ENCODE results near the gene STK38L. TPM values are rescaled to one million over a fixed set of nuclear protein-coding genes. Genes with fewer than 3 reads are reported as not detected.

The STK38L gene
- total and polyA plus RNA-seq, 2 experiments from 2014 or later, result 20.3 to 30.0 TPM

GRCh38 chr12:27246141-27246540 is 2.1 kb downstream of the STK38L start:
- no peak for DNase-seq (ENCODE audit: low read depth in 1 of 2, low spot score in 1 of 2)
- Histone ChIP-seq H3K9me3 (ENCODE audit: low read depth) (no peaks in the 10 kb centered on the region), H3K27me3 (no peaks in the 10 kb centered on the region), H3K4me1 (ENCODE audit: low read depth) (peaks cover 10% of the 10 kb centered on the region), H3K27ac (no peak overlapping the region), H3K4me3 (peak overlapping the region; percentile 49), H3K36me3 (no peaks in the 10 kb centered on the region)
- TF ChIP-seq CTCF (IDR thresholded peaks at IDR 0.05; ENCODE audit: low read depth, low read length), result no peak

- Histone ChIP-seq H3K36me3 (no peaks in the 10 kb centered on the region), H3K9me3 (ENCODE audit: low read depth) (no peaks in the 10 kb centered on the region), H3K27me3 (no peaks in the 10 kb centered on the region), H3K27ac (no peak overlapping the region), H3K4me1 (ENCODE audit: low read depth) (peaks cover 10% of the 10 kb centered on the region), H3K4me3 (no peak overlapping the region)
- TF ChIP-seq CTCF (IDR thresholded peaks at IDR 0.05; ENCODE audit: low read depth, low read length), result no peak
- no peak for DNase-seq (ENCODE audit: low read depth in 1 of 2, low spot score in 1 of 2)
Measured at GRCh38 chr12:27246774-27247173, 2.7 kb downstream of the STK38L start.

GRCh38 chr12:27252934-27253333 is 8.8 kb downstream of the STK38L start:
- Histone ChIP-seq H3K27ac (no peak overlapping the region), H3K27me3 (no peaks in the 10 kb centered on the region), H3K4me1 (ENCODE audit: low read depth) (no peaks in the 10 kb centered on the region), H3K9me3 (ENCODE audit: low read depth) (no peaks in the 10 kb centered on the region), H3K4me3 (no peak overlapping the region), H3K36me3 (no peaks in the 10 kb centered on the region)
- no peak for DNase-seq (ENCODE audit: low read depth in 1 of 2, low spot score in 1 of 2)
- TF ChIP-seq CTCF (IDR thresholded peaks at IDR 0.05; ENCODE audit: low read depth, low read length), result no peak

GRCh38 chr12:27253347-27253746 is 9.3 kb downstream of the STK38L start:
- no peak overlapping the region for H3K27ac ChIP-seq
- H3K4me1 ChIP-seq (ENCODE audit: low read depth), result no peaks in the 10 kb centered on the region
- TF ChIP-seq CTCF (IDR thresholded peaks at IDR 0.05; ENCODE audit: low read depth, low read length), result no peak
- H3K9me3 ChIP-seq (ENCODE audit: low read depth), result no peaks in the 10 kb centered on the region
- no peak for DNase-seq (ENCODE audit: low read depth in 1 of 2, low spot score in 1 of 2)
- no peaks in the 10 kb centered on the region for H3K36me3 ChIP-seq
- no peaks in the 10 kb centered on the region for H3K27me3 ChIP-seq
- H3K4me3 ChIP-seq, result no peak overlapping the region

GRCh38 chr12:27255806-27256205 is 11.7 kb downstream of the STK38L start:
- Histone ChIP-seq H3K36me3 (no peaks in the 10 kb centered on the region), H3K4me1 (ENCODE audit: low read depth) (no peaks in the 10 kb centered on the region), H3K27me3 (no peaks in the 10 kb centered on the region), H3K27ac (no peak overlapping the region), H3K4me3 (no peak overlapping the region), H3K9me3 (ENCODE audit: low read depth) (no peaks in the 10 kb centered on the region)
- DNase-seq (ENCODE audit: low read depth in 1 of 2, low spot score in 1 of 2), result no peak
- no peak for TF ChIP-seq CTCF (IDR thresholded peaks at IDR 0.05; ENCODE audit: low read depth, low read length)

All from cardiac muscle cell (in vitro differentiated cells and primary cell).